ENCODE data around the gene ASMTL.

DNA sequence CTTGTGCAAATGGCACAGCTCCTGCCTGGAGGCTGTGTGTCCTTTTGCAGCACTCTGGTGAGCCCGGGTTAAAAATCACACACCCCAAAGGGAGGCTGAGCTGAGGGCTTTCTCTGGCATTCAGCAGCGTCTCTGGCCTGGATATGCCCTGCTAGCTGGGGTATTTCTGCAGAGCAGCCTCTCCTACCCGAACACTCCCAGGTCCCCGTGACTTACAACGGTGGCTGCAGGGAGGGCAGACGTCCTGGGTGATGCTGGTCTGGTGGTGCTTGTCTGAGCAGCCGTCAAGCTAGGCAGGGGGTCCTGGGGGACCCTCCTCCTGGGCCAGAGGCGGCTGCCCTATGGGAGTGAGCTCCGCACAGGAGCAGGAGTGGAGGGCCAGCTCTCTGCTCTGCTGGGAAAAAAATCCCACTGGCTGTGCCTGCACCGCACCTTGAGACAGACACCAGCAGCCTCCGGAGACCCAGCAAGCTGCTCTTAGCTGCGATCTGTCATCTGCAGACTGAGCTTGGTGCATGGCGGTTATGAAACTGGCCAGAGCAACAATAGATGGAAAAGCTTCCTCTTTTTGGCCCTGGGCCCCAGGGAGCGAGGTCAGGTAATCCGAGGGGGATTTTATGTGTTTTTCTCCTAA, 41.3 kb upstream of the ASMTL start:
- no peak for TF ChIP-seq GLIS3 (CRISPR knock-in tag; IDR thresholded peaks at IDR 0.05)
- no peak for TF ChIP-seq ZFP3 (CRISPR knock-in tag; IDR thresholded peaks at IDR 0.05)
- TF ChIP-seq ZNF70 (CRISPR knock-in tag; IDR thresholded peaks at IDR 0.05) = no peak
- no peak for TF ChIP-seq ZNF565 (CRISPR knock-in tag; conservative IDR thresholded peaks at IDR 0.05; ENCODE audit: low read depth)
- no peak for TF ChIP-seq ARNTL (CRISPR knock-in tag; IDR thresholded peaks at IDR 0.05; ENCODE audit: borderline replicate concordance, low read depth)
- TF ChIP-seq, protein P1, sequence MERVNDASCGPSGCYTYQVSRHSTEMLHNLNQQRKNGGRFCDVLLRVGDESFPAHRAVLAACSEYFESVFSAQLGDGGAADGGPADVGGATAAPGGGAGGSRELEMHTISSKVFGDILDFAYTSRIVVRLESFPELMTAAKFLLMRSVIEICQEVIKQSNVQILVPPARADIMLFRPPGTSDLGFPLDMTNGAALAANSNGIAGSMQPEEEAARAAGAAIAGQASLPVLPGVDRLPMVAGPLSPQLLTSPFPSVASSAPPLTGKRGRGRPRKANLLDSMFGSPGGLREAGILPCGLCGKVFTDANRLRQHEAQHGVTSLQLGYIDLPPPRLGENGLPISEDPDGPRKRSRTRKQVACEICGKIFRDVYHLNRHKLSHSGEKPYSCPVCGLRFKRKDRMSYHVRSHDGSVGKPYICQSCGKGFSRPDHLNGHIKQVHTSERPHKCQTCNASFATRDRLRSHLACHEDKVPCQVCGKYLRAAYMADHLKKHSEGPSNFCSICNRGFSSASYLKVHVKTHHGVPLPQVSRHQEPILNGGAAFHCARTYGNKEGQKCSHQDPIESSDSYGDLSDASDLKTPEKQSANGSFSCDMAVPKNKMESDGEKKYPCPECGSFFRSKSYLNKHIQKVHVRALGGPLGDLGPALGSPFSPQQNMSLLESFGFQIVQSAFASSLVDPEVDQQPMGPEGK (CRISPR knock-in tag; IDR thresholded peaks at IDR 0.05; ENCODE audit: borderline replicate concordance) = no peak
- no peak for TF ChIP-seq TCF4 (CRISPR knock-in tag; IDR thresholded peaks at IDR 0.05; ENCODE audit: borderline replicate concordance)
- TF ChIP-seq ZC3H10 (CRISPR knock-in tag; IDR thresholded peaks at IDR 0.05) = no peak
- TF ChIP-seq POU6F1 (CRISPR knock-in tag; IDR thresholded peaks at IDR 0.05; ENCODE audit: borderline replicate concordance, low read depth) = no peak
- no peak for TF ChIP-seq PPARA (CRISPR knock-in tag; IDR thresholded peaks at IDR 0.05; ENCODE audit: borderline replicate concordance)
